ENCODE measurements around the gene HSD11B2.

DNA sequence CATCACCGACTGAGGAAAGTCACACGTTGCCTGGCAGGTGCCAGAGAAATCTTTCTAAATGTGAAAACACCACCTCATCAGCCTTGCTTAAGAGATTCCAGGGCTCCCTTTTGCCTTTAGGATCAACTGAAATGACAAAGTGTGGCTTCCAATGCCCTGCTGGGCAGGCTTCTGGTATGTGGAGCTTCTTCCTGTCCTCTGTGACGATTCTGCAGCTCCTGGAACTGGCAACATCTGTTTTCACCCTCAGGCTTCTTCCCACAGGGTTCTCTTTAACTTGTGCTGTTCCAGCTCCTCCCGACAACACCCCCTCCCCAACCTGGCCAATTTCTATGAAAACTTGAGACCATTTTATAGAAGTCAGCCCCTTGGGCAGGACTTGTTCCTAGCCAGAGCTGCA, 9.9 kb upstream of the HSD11B2 start:
- no peak for TF ChIP-seq FOS (IDR thresholded peaks at IDR 0.05; ENCODE audit: borderline replicate concordance, insufficient read depth, low read length)
- TF ChIP-seq, protein P1, sequence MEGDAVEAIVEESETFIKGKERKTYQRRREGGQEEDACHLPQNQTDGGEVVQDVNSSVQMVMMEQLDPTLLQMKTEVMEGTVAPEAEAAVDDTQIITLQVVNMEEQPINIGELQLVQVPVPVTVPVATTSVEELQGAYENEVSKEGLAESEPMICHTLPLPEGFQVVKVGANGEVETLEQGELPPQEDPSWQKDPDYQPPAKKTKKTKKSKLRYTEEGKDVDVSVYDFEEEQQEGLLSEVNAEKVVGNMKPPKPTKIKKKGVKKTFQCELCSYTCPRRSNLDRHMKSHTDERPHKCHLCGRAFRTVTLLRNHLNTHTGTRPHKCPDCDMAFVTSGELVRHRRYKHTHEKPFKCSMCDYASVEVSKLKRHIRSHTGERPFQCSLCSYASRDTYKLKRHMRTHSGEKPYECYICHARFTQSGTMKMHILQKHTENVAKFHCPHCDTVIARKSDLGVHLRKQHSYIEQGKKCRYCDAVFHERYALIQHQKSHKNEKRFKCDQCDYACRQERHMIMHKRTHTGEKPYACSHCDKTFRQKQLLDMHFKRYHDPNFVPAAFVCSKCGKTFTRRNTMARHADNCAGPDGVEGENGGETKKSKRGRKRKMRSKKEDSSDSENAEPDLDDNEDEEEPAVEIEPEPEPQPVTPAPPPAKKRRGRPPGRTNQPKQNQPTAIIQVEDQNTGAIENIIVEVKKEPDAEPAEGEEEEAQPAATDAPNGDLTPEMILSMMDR (IDR thresholded peaks at IDR 0.05; ENCODE audit: extremely low read depth in 1 of 2, insufficient read depth in 1 of 2, low read depth in 1 of 2, low read length in 2 of 2): no peak
- no peak for TF ChIP-seq EZH2 (IDR thresholded peaks at IDR 0.05; ENCODE audit: borderline replicate concordance, low read depth, low read length, severe bottlenecking)
